Measurements from ENCODE around the gene ZXDB. TPM values are rescaled to one million over a fixed set of nuclear protein-coding genes. Genes with fewer than 3 reads are reported as not detected.
"Not testable (repeated sequence)": the region's sequence is repeated elsewhere in the genome, so short reads cannot be mapped to it uniquely, and the experiment has no call there.

The ZXDB gene
- polyA plus RNA-seq: 1 to 10 TPM; 1.1 to 8.6 (median 2.0) TPM
- long read RNA-seq, donor 1, full-length matches to known transcripts: 23 of 23 reads
- long read RNA-seq, donor 1, partial matches to known transcripts: 0 of 23 reads
- long read RNA-seq, donor 1, other reads (novel, unspliced or antisense): 0 of 23 reads
- long read RNA-seq, donor 2, full-length matches to known transcripts: 8 of 8 reads
- long read RNA-seq, donor 2, partial matches to known transcripts: 0 of 8 reads
- long read RNA-seq, donor 2, other reads (novel, unspliced or antisense): 0 of 8 reads
- long read RNA-seq, donor 3, full-length matches to known transcripts: 11 of 11 reads
- long read RNA-seq, donor 3, partial matches to known transcripts: 0 of 11 reads
- long read RNA-seq, donor 3, other reads (novel, unspliced or antisense): 0 of 11 reads
- long read RNA-seq, donor 4: 0 reads
- long read RNA-seq, donor 5, full-length matches to known transcripts: 6 of 6 reads
- long read RNA-seq, donor 5, partial matches to known transcripts: 0 of 6 reads
- long read RNA-seq, donor 5, other reads (novel, unspliced or antisense): 0 of 6 reads
- long read RNA-seq, donor 6, full-length matches to known transcripts: 14 of 14 reads
- long read RNA-seq, donor 6, partial matches to known transcripts: 0 of 14 reads
- long read RNA-seq, donor 6, other reads (novel, unspliced or antisense): 0 of 14 reads
- long read RNA-seq, donor 7, full-length matches to known transcripts: 20 of 20 reads
- long read RNA-seq, donor 7, partial matches to known transcripts: 0 of 20 reads
- long read RNA-seq, donor 7, other reads (novel, unspliced or antisense): 0 of 20 reads
- long read RNA-seq, donor 8, full-length matches to known transcripts: 2 of 2 reads
- long read RNA-seq, donor 8, partial matches to known transcripts: 0 of 2 reads
- long read RNA-seq, donor 8, other reads (novel, unspliced or antisense): 0 of 2 reads
- long read RNA-seq, donor 9, full-length matches to known transcripts: 4 of 4 reads
- long read RNA-seq, donor 9, partial matches to known transcripts: 0 of 4 reads
- long read RNA-seq, donor 9, other reads (novel, unspliced or antisense): 0 of 4 reads
- long read RNA-seq, donor 10, full-length matches to known transcripts: 24 of 24 reads
- long read RNA-seq, donor 10, partial matches to known transcripts: 0 of 24 reads
- long read RNA-seq, donor 10, other reads (novel, unspliced or antisense): 0 of 24 reads

DNA sequence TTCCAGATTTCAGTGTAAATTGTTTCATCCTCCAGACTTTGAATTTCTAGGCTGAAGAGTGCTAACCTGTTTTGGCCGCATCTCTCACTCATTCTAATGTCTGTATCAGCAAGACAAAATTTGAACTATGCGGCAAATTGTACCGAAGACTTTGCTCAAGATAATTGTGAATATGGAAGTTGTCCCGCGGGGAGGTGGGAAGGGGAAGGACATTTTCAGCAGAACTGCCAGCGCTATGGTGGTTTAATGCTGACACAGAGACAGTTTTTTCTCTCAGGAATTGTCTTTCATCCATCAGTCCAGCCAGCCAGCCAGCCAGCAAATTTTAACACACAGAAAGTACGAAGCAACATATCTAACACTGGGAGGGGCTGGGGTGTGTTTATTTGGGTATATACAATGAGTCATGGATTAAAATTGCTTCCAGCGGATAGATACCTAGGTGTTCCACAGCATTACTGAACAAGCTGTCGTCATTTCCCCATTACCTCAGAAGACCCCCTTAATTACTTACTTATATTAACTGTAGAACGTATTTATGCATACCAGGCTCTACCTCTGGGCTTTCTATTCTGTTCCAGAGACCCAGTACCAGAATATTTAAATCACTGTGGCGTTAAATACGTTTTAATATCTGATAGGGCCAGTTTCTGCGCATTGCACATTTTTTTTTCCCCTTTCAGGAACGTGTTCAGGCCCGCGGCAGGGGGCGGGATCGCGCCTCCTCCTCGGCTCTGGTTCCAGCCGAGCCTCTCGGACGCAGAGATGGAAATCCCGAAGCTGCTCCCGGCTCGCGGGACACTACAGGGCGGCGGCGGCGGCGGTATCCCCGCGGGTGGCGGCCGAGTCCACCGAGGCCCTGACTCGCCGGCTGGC, at the start of gene ZXDB:
TSS of gene ZXDB (plus strand) at position 728 of the 876 bp plus-strand sequence. CDS start at position 766, 38 bp downstream.
- H3K27ac ChIP-seq (ENCODE audit: low read depth in 1 of 3, low read length in 2 of 3): peak within 1 kb of the TSS; percentile 69 to 90 (median 84)
- not testable (repeated sequence) for H3K27me3 ChIP-seq (ENCODE audit: control insufficient read depth in 3 of 3, insufficient read depth in 3 of 3, low read length in 3 of 3); FAIRE-seq; H3K36me3 ChIP-seq (ENCODE audit: control insufficient read depth in 3 of 3, insufficient read depth in 2 of 3, low read depth in 1 of 3, low read length in 3 of 3); H3K4me1 ChIP-seq (ENCODE audit: control insufficient read depth in 3 of 3, insufficient read depth in 2 of 3, low read depth in 1 of 3, low read length in 2 of 3); H3K9me3 ChIP-seq (ENCODE audit: control insufficient read depth in 2 of 2, insufficient read depth in 1 of 2, low read depth in 1 of 2, low read length in 1 of 2)
- 5 to 30% (median 9%) methylated on average over 12 to 15 of the region's 39 CpGs for WGBS, 3 donors
- DNase-seq: peak; percentile 36 to 49
- peak within 1 kb of the TSS; percentile 30 to 47 (median 44) for H3K4me3 ChIP-seq (ENCODE audit: low read depth in 1 of 3, low read length in 3 of 3)

DNA sequence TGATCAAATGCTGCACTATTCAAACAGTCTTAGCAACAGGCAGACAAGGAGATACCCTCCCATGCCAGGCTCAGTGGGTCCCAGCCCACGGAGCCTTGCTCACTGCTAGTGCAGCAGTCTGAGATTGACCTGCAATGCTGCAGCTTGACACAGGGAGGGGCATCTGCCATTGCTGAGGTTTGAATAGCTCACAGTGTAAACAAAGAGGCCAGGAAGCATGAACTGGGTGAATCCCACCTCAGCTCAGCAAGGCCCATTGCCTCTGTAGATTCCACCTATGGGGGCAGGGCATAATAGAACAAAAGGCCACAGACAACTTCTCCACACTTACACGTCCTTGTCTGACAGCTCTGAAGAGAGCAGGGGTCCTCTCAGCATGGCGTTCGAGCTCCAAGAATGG, 26.6 kb upstream of the ZXDB start:
- no peaks in the 10 kb centered on the region for H3K36me3 ChIP-seq (ENCODE audit: control insufficient read depth in 3 of 3, insufficient read depth in 2 of 3, low read depth in 1 of 3, low read length in 3 of 3)
- no peak overlapping the region for H3K4me3 ChIP-seq (ENCODE audit: low read depth in 1 of 3, low read length in 3 of 3)
- 63 to 72% (median 63%) methylated on average over 4 of the region's 4 CpGs for WGBS, 3 donors
- no peaks in the 10 kb centered on the region for H3K27me3 ChIP-seq (ENCODE audit: control insufficient read depth in 3 of 3, insufficient read depth in 3 of 3, low read length in 3 of 3)
- FAIRE-seq (no peak), DNase-seq (no peak)
- no peak overlapping the region for H3K27ac ChIP-seq (ENCODE audit: low read depth in 1 of 3, low read length in 2 of 3)
- no peaks in the 10 kb centered on the region for H3K9me3 ChIP-seq (ENCODE audit: control insufficient read depth in 2 of 2, insufficient read depth in 1 of 2, low read depth in 1 of 2, low read length in 1 of 2)
- H3K4me1 ChIP-seq (ENCODE audit: control insufficient read depth in 3 of 3, insufficient read depth in 2 of 3, low read depth in 1 of 3, low read length in 2 of 3): no peaks in the 10 kb centered on the region

DNA sequence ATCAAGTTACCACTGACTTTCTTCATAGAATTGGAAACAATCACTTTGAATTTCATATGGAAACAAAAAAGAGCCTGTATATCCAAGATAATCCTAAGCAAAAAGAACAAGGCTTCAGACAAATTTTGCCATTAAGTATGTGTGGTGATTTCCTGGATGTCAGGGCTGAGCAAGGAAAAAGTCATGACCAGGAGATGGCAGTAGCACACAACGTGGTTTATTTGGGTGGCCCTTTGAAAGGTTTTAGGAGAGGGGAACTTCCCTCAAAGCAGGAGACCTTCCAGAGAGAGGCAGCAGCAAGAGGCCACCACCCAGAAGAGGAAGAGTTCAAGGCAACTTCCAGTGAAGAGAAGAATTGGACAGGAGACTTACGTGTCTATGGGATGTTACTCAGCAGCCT, 18.1 kb upstream of the ZXDB start:
- DNase-seq (peak in 1 of 2 donors; percentile 1), FAIRE-seq (no peak)
- Histone ChIP-seq H3K9me3 (ENCODE audit: control insufficient read depth in 2 of 2, insufficient read depth in 1 of 2, low read depth in 1 of 2, low read length in 1 of 2) (no peaks in the 10 kb centered on the region), H3K27me3 (ENCODE audit: control insufficient read depth in 3 of 3, insufficient read depth in 3 of 3, low read length in 3 of 3) (no peaks in the 10 kb centered on the region), H3K27ac (ENCODE audit: low read depth in 1 of 3, low read length in 2 of 3) (no peak overlapping the region), H3K4me3 (ENCODE audit: low read depth in 1 of 3, low read length in 3 of 3) (no peak overlapping the region), H3K36me3 (ENCODE audit: control insufficient read depth in 3 of 3, insufficient read depth in 2 of 3, low read depth in 1 of 3, low read length in 3 of 3) (no peaks in the 10 kb centered on the region), H3K4me1 (ENCODE audit: control insufficient read depth in 3 of 3, insufficient read depth in 2 of 3, low read depth in 1 of 3, low read length in 2 of 3) (no peaks in the 10 kb centered on the region)
- WGBS, 3 donors: 14 to 17% (median 17%) methylated on average over 2 of the region's 2 CpGs

DNA sequence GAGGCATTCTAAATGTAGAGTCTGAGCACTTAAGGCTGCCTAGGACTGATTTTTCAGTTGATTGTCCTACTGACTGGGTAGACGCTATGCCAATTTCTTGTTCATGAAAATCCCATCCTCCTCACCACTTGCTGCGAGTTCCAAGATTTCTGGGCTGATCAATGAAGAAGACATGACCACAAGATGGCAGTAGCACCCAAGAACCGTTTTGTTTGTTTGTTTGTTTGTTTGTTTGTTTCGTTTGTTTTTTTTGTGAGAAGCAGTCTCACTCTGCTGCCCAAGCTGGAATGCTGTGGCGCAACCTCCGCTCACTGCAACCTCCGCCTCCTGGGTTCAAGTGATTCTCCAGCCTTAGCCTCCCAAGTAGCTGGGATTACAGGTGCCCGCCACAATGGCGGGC, 8.9 kb upstream of the ZXDB start:
- not testable (repeated sequence) for H3K4me1 ChIP-seq (ENCODE audit: control insufficient read depth in 3 of 3, insufficient read depth in 2 of 3, low read depth in 1 of 3, low read length in 2 of 3); DNase-seq; H3K27ac ChIP-seq (ENCODE audit: low read depth in 1 of 3, low read length in 2 of 3); FAIRE-seq; H3K9me3 ChIP-seq (ENCODE audit: control insufficient read depth in 2 of 2, insufficient read depth in 1 of 2, low read depth in 1 of 2, low read length in 1 of 2); H3K27me3 ChIP-seq (ENCODE audit: control insufficient read depth in 3 of 3, insufficient read depth in 3 of 3, low read length in 3 of 3); H3K36me3 ChIP-seq (ENCODE audit: control insufficient read depth in 3 of 3, insufficient read depth in 2 of 3, low read depth in 1 of 3, low read length in 3 of 3); H3K4me3 ChIP-seq (ENCODE audit: low read depth in 1 of 3, low read length in 3 of 3)
- 68 to 75% (median 71%) methylated on average over 7 to 9 of the region's 9 CpGs for WGBS, 3 donors

DNA sequence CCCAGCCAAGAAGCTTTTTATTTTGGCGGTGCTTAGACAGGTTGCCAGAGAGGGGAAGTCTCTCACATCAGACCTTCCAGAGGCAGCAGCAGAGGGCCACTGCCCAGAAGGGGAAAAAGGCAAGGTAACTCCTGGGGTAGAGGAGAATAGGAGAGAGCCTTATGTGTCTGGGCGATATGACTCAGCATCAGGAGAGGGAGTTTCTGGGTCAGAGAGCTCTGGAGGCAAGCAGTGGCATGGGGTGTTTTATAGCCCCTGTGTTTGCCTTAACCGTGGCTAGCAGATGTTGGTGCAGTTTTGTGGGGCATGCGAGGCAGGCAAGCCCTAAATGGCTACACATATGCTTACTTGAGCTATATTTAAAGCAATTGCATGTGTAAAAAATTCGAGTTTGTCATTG, 8.3 kb upstream of the ZXDB start:
- Histone ChIP-seq H3K9me3 (ENCODE audit: control insufficient read depth in 2 of 2, insufficient read depth in 1 of 2, low read depth in 1 of 2, low read length in 1 of 2) (no peaks in the 10 kb centered on the region), H3K36me3 (ENCODE audit: control insufficient read depth in 3 of 3, insufficient read depth in 2 of 3, low read depth in 1 of 3, low read length in 3 of 3) (no peaks in the 10 kb centered on the region), H3K27me3 (ENCODE audit: control insufficient read depth in 3 of 3, insufficient read depth in 3 of 3, low read length in 3 of 3) (no peaks in the 10 kb centered on the region), H3K4me1 (ENCODE audit: control insufficient read depth in 3 of 3, insufficient read depth in 2 of 3, low read depth in 1 of 3, low read length in 2 of 3) (no peaks in the 10 kb centered on the region), H3K4me3 (ENCODE audit: low read depth in 1 of 3, low read length in 3 of 3) (no peak overlapping the region), H3K27ac (ENCODE audit: low read depth in 1 of 3, low read length in 2 of 3) (no peak overlapping the region)
- DNase-seq (no peak), FAIRE-seq (no peak)
- WGBS, 3 donors: 41 to 55% (median 54%) methylated on average over 5 of the region's 5 CpGs

DNA sequence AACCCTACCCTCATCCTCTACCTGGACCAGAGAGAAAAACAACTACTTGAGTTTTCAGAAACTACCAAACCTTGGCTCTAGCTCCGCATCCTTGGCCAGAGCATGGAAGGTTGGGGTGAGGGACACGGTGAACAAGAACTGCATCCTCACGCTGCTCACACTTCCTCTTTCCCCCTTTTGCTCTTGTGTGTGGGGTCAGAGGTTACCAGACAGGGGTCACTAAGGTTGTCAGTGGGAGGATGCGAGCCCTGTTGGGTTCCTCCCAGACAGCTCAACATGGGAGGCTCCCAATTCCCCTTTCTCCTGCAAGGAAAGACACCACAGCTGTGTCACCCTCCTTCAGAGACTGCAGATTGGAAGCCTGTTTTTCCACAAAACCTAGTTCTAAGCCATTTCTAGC, 5.5 kb upstream of the ZXDB start:
- Histone ChIP-seq H3K36me3 (ENCODE audit: control insufficient read depth in 3 of 3, insufficient read depth in 2 of 3, low read depth in 1 of 3, low read length in 3 of 3) (no peaks in the 10 kb centered on the region), H3K27ac (ENCODE audit: low read depth in 1 of 3, low read length in 2 of 3) (no peak overlapping the region), H3K4me1 (ENCODE audit: control insufficient read depth in 3 of 3, insufficient read depth in 2 of 3, low read depth in 1 of 3, low read length in 2 of 3) (no peaks in the 10 kb centered on the region), H3K27me3 (ENCODE audit: control insufficient read depth in 3 of 3, insufficient read depth in 3 of 3, low read length in 3 of 3) (no peaks in the 10 kb centered on the region), H3K4me3 (ENCODE audit: low read depth in 1 of 3, low read length in 3 of 3) (no peak overlapping the region), H3K9me3 (ENCODE audit: control insufficient read depth in 2 of 2, insufficient read depth in 1 of 2, low read depth in 1 of 2, low read length in 1 of 2) (no peaks in the 10 kb centered on the region)
- DNase-seq (no peak), FAIRE-seq (no peak)
- 79 to 89% (median 81%) methylated on average over 4 of the region's 4 CpGs for WGBS, 3 donors

DNA sequence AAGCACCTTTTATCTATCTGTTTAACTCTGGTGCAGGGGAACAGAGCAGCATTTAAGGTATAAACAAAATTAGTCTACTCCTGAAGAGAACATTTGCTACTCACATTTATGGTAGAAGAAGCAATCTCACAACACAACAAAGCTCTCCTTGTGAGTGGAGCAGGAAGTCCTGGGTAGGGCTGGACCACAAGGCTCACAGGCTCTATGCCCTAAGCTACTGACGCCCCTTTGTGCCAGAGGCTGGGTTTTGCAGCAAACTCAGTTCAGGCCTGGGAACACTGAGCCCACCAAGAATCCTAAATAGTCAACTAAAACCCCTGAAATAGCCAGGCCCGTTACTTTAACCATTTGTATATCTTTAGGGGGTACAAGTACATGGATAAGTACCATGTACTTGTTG, 4.7 kb upstream of the ZXDB start:
- FAIRE-seq (no peak), DNase-seq (no peak)
- Histone ChIP-seq H3K27me3 (ENCODE audit: control insufficient read depth in 3 of 3, insufficient read depth in 3 of 3, low read length in 3 of 3) (no peaks in the 10 kb centered on the region), H3K9me3 (ENCODE audit: control insufficient read depth in 2 of 2, insufficient read depth in 1 of 2, low read depth in 1 of 2, low read length in 1 of 2) (no peaks in the 10 kb centered on the region), H3K36me3 (ENCODE audit: control insufficient read depth in 3 of 3, insufficient read depth in 2 of 3, low read depth in 1 of 3, low read length in 3 of 3) (no peaks in the 10 kb centered on the region), H3K4me3 (ENCODE audit: low read depth in 1 of 3, low read length in 3 of 3) (no peak overlapping the region), H3K4me1 (ENCODE audit: control insufficient read depth in 3 of 3, insufficient read depth in 2 of 3, low read depth in 1 of 3, low read length in 2 of 3) (no peaks in the 10 kb centered on the region), H3K27ac (ENCODE audit: low read depth in 1 of 3, low read length in 2 of 3) (no peak overlapping the region)
- WGBS, 3 donors: 70 to 78% (median 73%) methylated on average over 2 of the region's 2 CpGs

All from small intestine (tissue), 16 donors.